Effector CD4-positive, alpha-beta T cell (primary cell): ENCODE data around the gene CD207. TPM values are rescaled to one million over a fixed set of nuclear protein-coding genes. Genes with fewer than 3 reads are reported as not detected.
"Not testable (repeated sequence)": the region's sequence is repeated elsewhere in the genome, so short reads cannot be mapped to it uniquely, and the experiment has no call there.

ENCODE experiments used
- DNase-seq: peaks from one replicate; pipeline ENCODE4 v3.0.0-alpha.2; 2020
- total RNA-seq: gene quantifications from one replicate; lab custom pipeline; 2026; lab: John Stamatoyannopoulos, UW

CD207 gene
- not detected for total RNA-seq

GRCh38 chr2:70835643-70836042 is at the start of gene CD207:
CD207 (minus strand) TSS chr2:70835816; CDS start chr2:70835776, 40 bp downstream.
- no peak for DNase-seq

- DNase-seq, result not testable (repeated sequence)
Measured at GRCh38 chr2:70878543-70878942, 42.9 kb upstream of the CD207 start.

- DNase-seq, result not testable (repeated sequence)
Measured at GRCh38 chr2:70876138-70876537, 40.5 kb upstream of the CD207 start.

GRCh38 chr2:70873541-70873940 is 37.9 kb upstream of the CD207 start:
- no peak for DNase-seq

- peak; percentile 66 for DNase-seq
Measured at GRCh38 chr2:70871398-70872211, 36.0 kb upstream of the CD207 start.

GRCh38 chr2:70870790-70871189 is 35.2 kb upstream of the CD207 start:
- no peak for DNase-seq

GRCh38 chr2:70868970-70869369 is 33.4 kb upstream of the CD207 start:
- no peak for DNase-seq

GRCh38 chr2:70861777-70862625 is 26.4 kb upstream of the CD207 start:
- DNase-seq, result peak; percentile 56

GRCh38 chr2:70855667-70856066 is 20.1 kb upstream of the CD207 start:
- DNase-seq, result no peak

GRCh38 chr2:70854411-70854810 is 18.8 kb upstream of the CD207 start:
- DNase-seq, result no peak

- DNase-seq, result no peak
Measured at GRCh38 chr2:70852824-70853223, 17.2 kb upstream of the CD207 start.

GRCh38 chr2:70851704-70852103 is 16.1 kb upstream of the CD207 start:
- no peak for DNase-seq

GRCh38 chr2:70850925-70851324 is 15.3 kb upstream of the CD207 start:
- no peak for DNase-seq

- DNase-seq, result no peak
Measured at GRCh38 chr2:70842401-70842800, 6.8 kb upstream of the CD207 start.

GRCh38 chr2:70837980-70838925 is 2.6 kb upstream of the CD207 start:
- no peak for DNase-seq

GRCh38 chr2:70834881-70835280 is 735 bp downstream of the CD207 start:
- DNase-seq, result no peak

GRCh38 chr2:70834106-70834505 is 1.5 kb downstream of the CD207 start:
- DNase-seq, result no peak

GRCh38 chr2:70833246-70833645 is 2.4 kb downstream of the CD207 start:
- no peak for DNase-seq

GRCh38 chr2:70832386-70832785 is 3.2 kb downstream of the CD207 start:
- DNase-seq, result no peak

GRCh38 chr2:70831861-70832260 is 3.8 kb downstream of the CD207 start:
- DNase-seq, result no peak

- DNase-seq, result no peak
Measured at GRCh38 chr2:70830366-70830765, 5.2 kb downstream of the CD207 start.

GRCh38 chr2:70829916-70830315 is 5.7 kb downstream of the CD207 start:
- DNase-seq, result no peak
